ENCODE measurements around the gene ASAP3. TPM values are rescaled to one million over a fixed set of nuclear protein-coding genes. Genes with fewer than 3 reads are reported as not detected.

ASAP3 gene
- total and polyA plus RNA-seq, 4 donors: 33.3 to 60.6 (median 38.1) TPM

GRCh38 chr1:23403735-23404486, 80.1 kb downstream of the ASAP3 start:
- WGBS (ENCODE audit: insufficient coverage): 6% methylated on average over 17 of the region's 19 CpGs
- Histone ChIP-seq H3K27ac (ENCODE audit: low read depth, low read length) (peak overlapping the region; percentile 61), H3K27me3 (ENCODE audit: control insufficient read depth, insufficient read depth, low read length) (no peaks in the 10 kb centered on the region), H3K36me3 (ENCODE audit: control insufficient read depth, insufficient read depth, low read length) (peaks cover 2% of the 10 kb centered on the region), H3K4me3 (ENCODE audit: low read depth, low read length) (peak overlapping the region; percentile 12), H3K9me3 (ENCODE audit: control insufficient read depth, insufficient read depth, low read length) (no peaks in the 10 kb centered on the region), H3K4me1 (ENCODE audit: control insufficient read depth, insufficient read depth, low read length) (peaks cover 20% of the 10 kb centered on the region)
- peak; percentile 67 to 97 (median 88) for DNase-seq (ENCODE audit: low read depth in 4 of 6, low spot score in 6 of 6)

- WGBS (ENCODE audit: insufficient coverage): 45% methylated on average over 2 of the region's 4 CpGs
- H3K9me3 ChIP-seq (ENCODE audit: control insufficient read depth, insufficient read depth, low read length): no peaks in the 10 kb centered on the region
- no peaks in the 10 kb centered on the region for H3K36me3 ChIP-seq (ENCODE audit: control insufficient read depth, insufficient read depth, low read length)
- no peak for DNase-seq (ENCODE audit: low read depth in 4 of 6, low spot score in 6 of 6)
- peak overlapping the region; percentile 61 for H3K27ac ChIP-seq (ENCODE audit: low read depth, low read length)
- H3K4me1 ChIP-seq (ENCODE audit: control insufficient read depth, insufficient read depth, low read length): peaks cover 20% of the 10 kb centered on the region
- no peaks in the 10 kb centered on the region for H3K27me3 ChIP-seq (ENCODE audit: control insufficient read depth, insufficient read depth, low read length)
- H3K4me3 ChIP-seq (ENCODE audit: low read depth, low read length): no peak overlapping the region
Observed at GRCh38 chr1:23403355-23403734, 80.6 kb downstream of the ASAP3 start.

- no CpG with 5 or more reads among the region's 6 CpGs for WGBS (ENCODE audit: insufficient coverage)
- Histone ChIP-seq H3K36me3 (ENCODE audit: control insufficient read depth, insufficient read depth, low read length) (no peaks in the 10 kb centered on the region), H3K27ac (ENCODE audit: low read depth, low read length) (no peak overlapping the region)
Observed at GRCh38 chr1:23403038-23403336, 81.0 kb downstream of the ASAP3 start.

DNA sequence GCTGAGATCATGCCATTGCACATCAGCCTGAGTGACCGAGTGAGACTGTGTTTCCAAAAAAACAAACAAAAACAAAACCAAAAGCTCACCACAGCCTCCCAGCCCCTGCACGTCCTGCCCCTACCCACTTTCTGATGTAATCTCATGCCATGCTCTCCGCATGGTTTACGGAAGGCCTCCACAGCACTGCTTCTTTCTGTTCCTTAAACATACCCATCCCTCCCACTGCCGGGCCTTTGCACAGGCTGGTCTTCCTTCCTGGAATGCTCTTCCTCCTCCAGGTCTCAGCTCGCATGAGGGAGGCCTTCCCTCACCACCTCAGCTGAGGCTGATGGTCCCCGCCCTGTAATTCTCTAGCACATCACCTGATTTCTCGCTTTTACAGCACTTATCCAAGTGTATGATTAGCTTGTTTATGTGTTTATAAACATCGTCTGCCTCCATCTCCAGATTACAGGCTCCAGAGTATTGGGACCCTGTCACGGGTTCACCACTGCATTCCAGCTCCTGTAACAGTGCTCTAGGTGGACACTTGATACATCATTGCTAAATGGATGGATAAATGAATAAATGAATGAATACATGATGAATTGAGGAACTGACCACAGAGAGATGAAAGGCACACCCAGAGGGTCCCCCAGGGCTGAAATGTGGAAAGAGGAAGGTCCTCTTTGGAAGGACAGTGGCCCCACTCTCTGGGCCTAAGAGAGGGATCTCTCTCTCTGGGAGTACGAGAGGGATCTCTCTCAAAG, 81.5 kb downstream of the ASAP3 start:
- H3K4me1 ChIP-seq (ENCODE audit: control insufficient read depth, insufficient read depth, low read length): peaks cover 20% of the 10 kb centered on the region
- no peaks in the 10 kb centered on the region for H3K36me3 ChIP-seq (ENCODE audit: control insufficient read depth, insufficient read depth, low read length)
- no peaks in the 10 kb centered on the region for H3K9me3 ChIP-seq (ENCODE audit: control insufficient read depth, insufficient read depth, low read length)
- WGBS (ENCODE audit: insufficient coverage): 81% methylated on average over 5 of the region's 11 CpGs
- H3K27ac ChIP-seq (ENCODE audit: low read depth, low read length): no peak overlapping the region
- H3K27me3 ChIP-seq (ENCODE audit: control insufficient read depth, insufficient read depth, low read length): no peaks in the 10 kb centered on the region
- no peak overlapping the region for H3K4me3 ChIP-seq (ENCODE audit: low read depth, low read length)
- DNase-seq (ENCODE audit: low read depth in 4 of 6, low spot score in 6 of 6): no peak

More at GRCh38 chr1:23403038-23403336, 81.0 kb downstream of the ASAP3 start:
- Histone ChIP-seq H3K4me3 (ENCODE audit: low read depth, low read length) (no peak overlapping the region), H3K9me3 (ENCODE audit: control insufficient read depth, insufficient read depth, low read length) (no peaks in the 10 kb centered on the region), H3K4me1 (ENCODE audit: control insufficient read depth, insufficient read depth, low read length) (peaks cover 20% of the 10 kb centered on the region), H3K27me3 (ENCODE audit: control insufficient read depth, insufficient read depth, low read length) (no peaks in the 10 kb centered on the region)
- DNase-seq (ENCODE audit: low read depth in 4 of 6, low spot score in 6 of 6): no peak

DNA sequence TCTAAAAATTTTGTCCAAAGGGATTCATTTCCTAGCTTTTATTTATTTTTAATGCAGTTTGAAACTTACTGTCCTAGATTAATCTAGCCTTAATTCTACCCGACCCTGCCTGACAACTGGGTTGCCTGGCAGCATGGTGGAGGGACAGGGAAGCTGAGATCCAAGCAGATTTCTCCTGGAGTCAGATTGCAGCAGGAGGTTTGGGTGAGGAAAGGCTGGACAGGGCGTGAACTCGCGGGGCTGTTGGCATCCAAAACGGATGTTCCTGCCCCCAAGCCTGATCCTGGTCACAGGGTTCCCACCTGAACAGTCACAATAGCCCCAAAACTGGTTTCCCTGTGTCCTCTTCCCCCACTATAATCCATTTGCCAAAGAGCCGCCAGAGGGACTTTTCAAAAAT, 82.7 kb downstream of the ASAP3 start:
- no peaks in the 10 kb centered on the region for H3K27me3 ChIP-seq (ENCODE audit: control insufficient read depth, insufficient read depth, low read length)
- peaks cover 20% of the 10 kb centered on the region for H3K4me1 ChIP-seq (ENCODE audit: control insufficient read depth, insufficient read depth, low read length)
- 60% methylated on average over 1 of the region's 6 CpGs for WGBS (ENCODE audit: insufficient coverage)
- DNase-seq (ENCODE audit: low read depth in 4 of 6, low spot score in 6 of 6): no peak
- H3K4me3 ChIP-seq (ENCODE audit: low read depth, low read length): no peak overlapping the region
- no peak overlapping the region for H3K27ac ChIP-seq (ENCODE audit: low read depth, low read length)
- no peaks in the 10 kb centered on the region for H3K36me3 ChIP-seq (ENCODE audit: control insufficient read depth, insufficient read depth, low read length)
- no peaks in the 10 kb centered on the region for H3K9me3 ChIP-seq (ENCODE audit: control insufficient read depth, insufficient read depth, low read length)

GRCh38 chr1:23400324-23401114, 83.5 kb downstream of the ASAP3 start:
- H3K4me1 ChIP-seq (ENCODE audit: control insufficient read depth, insufficient read depth, low read length): peaks cover 22% of the 10 kb centered on the region
- no peak overlapping the region for H3K27ac ChIP-seq (ENCODE audit: low read depth, low read length)
- H3K9me3 ChIP-seq (ENCODE audit: control insufficient read depth, insufficient read depth, low read length): no peaks in the 10 kb centered on the region
- H3K4me3 ChIP-seq (ENCODE audit: low read depth, low read length): no peak overlapping the region
- H3K27me3 ChIP-seq (ENCODE audit: control insufficient read depth, insufficient read depth, low read length): no peaks in the 10 kb centered on the region
- WGBS (ENCODE audit: insufficient coverage): 79% methylated on average over 3 of the region's 5 CpGs
- no peak for DNase-seq (ENCODE audit: low read depth in 4 of 6, low spot score in 6 of 6)
- no peaks in the 10 kb centered on the region for H3K36me3 ChIP-seq (ENCODE audit: control insufficient read depth, insufficient read depth, low read length)

DNA sequence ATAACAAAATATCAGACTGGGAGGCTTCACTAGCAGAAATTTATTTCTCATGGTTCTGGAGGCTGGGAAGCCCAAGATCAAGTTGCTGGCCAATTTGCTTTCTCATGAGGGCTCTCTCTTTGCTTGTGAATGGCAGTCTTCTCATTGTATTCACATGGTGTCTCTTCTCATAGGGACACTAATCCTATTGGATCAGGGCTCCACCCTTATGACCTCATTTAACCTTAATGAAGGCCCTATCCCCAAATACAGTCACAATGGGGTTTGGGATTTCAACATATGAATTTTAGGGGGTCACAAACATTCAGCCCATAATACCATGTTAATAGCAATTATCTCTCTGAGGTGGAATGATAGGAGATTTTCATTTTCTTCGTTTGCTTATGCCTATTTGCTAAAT, 84.8 kb downstream of the ASAP3 start:
- WGBS (ENCODE audit: insufficient coverage): no CpG with 5 or more reads among the region's 1 CpG
- Histone ChIP-seq H3K36me3 (ENCODE audit: control insufficient read depth, insufficient read depth, low read length) (no peaks in the 10 kb centered on the region), H3K4me3 (ENCODE audit: low read depth, low read length) (no peak overlapping the region), H3K27ac (ENCODE audit: low read depth, low read length) (no peak overlapping the region), H3K9me3 (ENCODE audit: control insufficient read depth, insufficient read depth, low read length) (no peaks in the 10 kb centered on the region), H3K4me1 (ENCODE audit: control insufficient read depth, insufficient read depth, low read length) (peaks cover 27% of the 10 kb centered on the region), H3K27me3 (ENCODE audit: control insufficient read depth, insufficient read depth, low read length) (no peaks in the 10 kb centered on the region)
- no peak for DNase-seq (ENCODE audit: low read depth in 4 of 6, low spot score in 6 of 6)

DNA sequence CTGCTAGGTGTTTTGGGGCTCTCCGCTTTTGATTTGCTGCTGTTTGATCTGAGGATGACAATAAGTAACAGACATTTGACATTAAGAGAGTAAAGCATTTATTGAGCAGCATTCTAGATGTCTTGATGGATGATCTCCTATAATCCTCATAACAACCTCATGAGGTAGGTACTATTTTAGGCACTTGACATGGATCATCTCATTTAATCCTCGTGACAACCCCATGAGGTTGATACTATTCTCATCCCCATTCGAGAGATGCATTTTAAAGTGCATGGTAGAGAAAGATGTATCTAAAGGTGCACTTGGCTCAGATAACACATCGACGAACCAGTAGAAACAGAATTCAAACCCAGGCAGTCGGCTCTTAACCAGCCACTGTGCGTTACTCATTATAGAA, 86.1 kb downstream of the ASAP3 start:
- peaks cover 3% of the 10 kb centered on the region for H3K36me3 ChIP-seq (ENCODE audit: control insufficient read depth, insufficient read depth, low read length)
- H3K4me1 ChIP-seq (ENCODE audit: control insufficient read depth, insufficient read depth, low read length): peaks cover 19% of the 10 kb centered on the region
- no peak overlapping the region for H3K4me3 ChIP-seq (ENCODE audit: low read depth, low read length)
- WGBS (ENCODE audit: insufficient coverage): 100% methylated on average over 3 of the region's 7 CpGs
- no peak for DNase-seq (ENCODE audit: low read depth in 4 of 6, low spot score in 6 of 6)
- no peaks in the 10 kb centered on the region for H3K27me3 ChIP-seq (ENCODE audit: control insufficient read depth, insufficient read depth, low read length)
- no peaks in the 10 kb centered on the region for H3K9me3 ChIP-seq (ENCODE audit: control insufficient read depth, insufficient read depth, low read length)
- no peak overlapping the region for H3K27ac ChIP-seq (ENCODE audit: low read depth, low read length)

- Histone ChIP-seq H3K4me3 (ENCODE audit: low read depth, low read length) (no peak overlapping the region), H3K36me3 (ENCODE audit: control insufficient read depth, insufficient read depth, low read length) (peaks cover 3% of the 10 kb centered on the region), H3K27me3 (ENCODE audit: control insufficient read depth, insufficient read depth, low read length) (no peaks in the 10 kb centered on the region), H3K4me1 (ENCODE audit: control insufficient read depth, insufficient read depth, low read length) (peaks cover 18% of the 10 kb centered on the region), H3K9me3 (ENCODE audit: control insufficient read depth, insufficient read depth, low read length) (no peaks in the 10 kb centered on the region), H3K27ac (ENCODE audit: low read depth, low read length) (no peak overlapping the region)
- DNase-seq (ENCODE audit: low read depth in 4 of 6, low spot score in 6 of 6): no peak
- 100% methylated on average over 1 of the region's 2 CpGs for WGBS (ENCODE audit: insufficient coverage)
Observed at GRCh38 chr1:23396380-23396779, 87.6 kb downstream of the ASAP3 start.

All from spinal cord (tissue), 10 donors.